B cell (primary cell): Measurements from ENCODE around the gene UGT1A7. TPM values are rescaled to one million over a fixed set of nuclear protein-coding genes. Genes with fewer than 3 reads are reported as not detected.

Source experiments
- ATAC-seq: fragments of 200-7000 bp; cut with Tn5 transposase; one replicate; pipeline ENCODE4 v1.10.0; 2021; ENCODE audit warnings: low read depth, mild to moderate bottlenecking, moderate number of reproducible peaks, moderate library complexity
- CTCF ChIA-PET: fragments of 350-600 bp; sonication (Branson Sonifier 250); formaldehyde crosslinking; loops from one replicate; lab custom pipeline; 2021; ENCODE audit warnings: antibody characterized with exemption, inconsistent platforms; lab: Charles Lee
- POLR2A ChIA-PET: fragments of 350-600 bp; sonication (Branson Sonifier 250); formaldehyde crosslinking; loops from one replicate; lab custom pipeline; 2021; ENCODE audit warnings: antibody characterized with exemption; lab: Charles Lee
- DNase-seq: peaks from one replicate; pipeline ENCODE4 v3.0.0; 2013
- H2AFZ ChIP-seq: 2 replicates; pipeline ENCODE4 v1.6.1; 2012; ENCODE audit warnings: mild to moderate bottlenecking, low read depth, low read length; ENCODE audit not compliant: insufficient read depth, poor library complexity, severe bottlenecking
- H3K27ac ChIP-seq, 2 donors: 1 replicate in 1 of 2; 2 replicates in 1 of 2; pipeline ENCODE4 v1.5.1; 2012 to 2013; ENCODE audit warnings: low read length in 2 of 2, mild to moderate bottlenecking in 2 of 2, moderate library complexity in 1 of 2
- H3K27me3 ChIP-seq, 4 experiments: fragments of 200-600 bp in 1 of 4; sonication (generic) in 1 of 4; replicated peaks in 1 of 4; 1 replicate in 2 of 4; 2 replicates in 2 of 4; pipeline versions ENCODE4 v1.6.1 to v1.7.0; 2013 to 2016; ENCODE audit warnings: low read length in 3 of 4, mild to moderate bottlenecking in 2 of 4, mixed read lengths in 1 of 4, moderate library complexity in 1 of 4; ENCODE audit not compliant: insufficient read depth in 4 of 4, control insufficient read depth in 3 of 4; ENCODE audit errors: control extremely low read depth in 1 of 4
- H3K36me3 ChIP-seq, 2 experiments: replicated peaks in 1 of 2; 1 replicate in 1 of 2; 2 replicates in 1 of 2; pipeline versions ENCODE4 v1.6.1 to v1.7.1; 2013; ENCODE audit warnings: low read length in 1 of 2; ENCODE audit not compliant: insufficient read depth in 2 of 2, control insufficient read depth in 1 of 2; ENCODE audit errors: control extremely low read depth in 1 of 2, extremely low read depth in 1 of 2
- H3K4me1 ChIP-seq, 2 donors: fragments of 200-600 bp in 1 of 2; sonication (generic) in 1 of 2; 1 replicate in 1 of 2; 2 replicates in 1 of 2; pipeline versions ENCODE4 v1.5.1 to v1.6.1; 2013 to 2017; ENCODE audit warnings: low read length in 2 of 2; ENCODE audit not compliant: control insufficient read depth in 2 of 2, insufficient read depth in 2 of 2
- H3K4me2 ChIP-seq: replicated peaks from 2 replicates; pipeline ENCODE3; 2012; ENCODE audit warnings: mild to moderate bottlenecking, low read depth, low read length; ENCODE audit not compliant: poor library complexity, severe bottlenecking
- H3K4me3 ChIP-seq, 5 experiments: fragments of 200-600 bp in 1 of 5; sonication (generic) in 1 of 5; 1 replicate in 3 of 5; 2 replicates in 2 of 5; pipeline versions ENCODE4 v1.5.1 to v1.7.0; 2011 to 2016; ENCODE audit warnings: low read length in 4 of 5, mild to moderate bottlenecking in 4 of 5, low read depth in 2 of 5, control low read depth in 1 of 5, moderate library complexity in 1 of 5; ENCODE audit not compliant: insufficient read depth in 1 of 5; ENCODE audit errors: control extremely low read depth in 1 of 5, extremely low read depth in 1 of 5
- H3K79me2 ChIP-seq: fragments of 200-600 bp; sonication (generic); one replicate; pipeline ENCODE4 v1.6.0; 2016; ENCODE audit warnings: low read length; ENCODE audit not compliant: control insufficient read depth, insufficient read depth
- H3K9ac ChIP-seq: fragments of 200-600 bp; sonication (generic); 2 replicates; pipeline ENCODE4 v1.6.1; 2017; ENCODE audit warnings: mild to moderate bottlenecking, low read length, moderate library complexity
- H3K9me3 ChIP-seq, 3 donors: one replicate each; pipeline versions ENCODE4 v1.6.1 to v1.7.1; 2013; ENCODE audit warnings: low read length in 2 of 3; ENCODE audit not compliant: control insufficient read depth in 2 of 3, insufficient read depth in 1 of 3; ENCODE audit errors: control extremely low read depth in 1 of 3
- H4K20me1 ChIP-seq: 2 replicates; pipeline ENCODE4 v1.6.0; 2012; ENCODE audit warnings: mild to moderate bottlenecking, low read length; ENCODE audit not compliant: insufficient read depth, control insufficient read depth, poor library complexity, severe bottlenecking
- H3K27ac Mint-ChIP-seq: one replicate; pipeline ENCODE4 v1.8.0; 2021; ENCODE audit warnings: mixed read lengths
- H3K27me3 Mint-ChIP-seq: one replicate; pipeline ENCODE4 v1.8.0; 2021; ENCODE audit warnings: mixed read lengths
- H3K4me1 Mint-ChIP-seq: one replicate; pipeline ENCODE4 v1.8.0; 2021; ENCODE audit warnings: mixed read lengths
- H3K4me3 Mint-ChIP-seq: one replicate; pipeline ENCODE4 v1.8.0; 2021; ENCODE audit warnings: mixed read lengths
- H3K9me3 Mint-ChIP-seq: one replicate; pipeline ENCODE4 v1.8.0; 2022; ENCODE audit warnings: mixed read lengths; ENCODE audit not compliant: insufficient read depth
- EZH2 ChIP-seq: IDR thresholded peaks from 2 replicates; pipeline ENCODE4 v1.6.1; 2012; ENCODE audit warnings: borderline replicate concordance, low read depth, mild to moderate bottlenecking, moderate library complexity, low read length; ENCODE audit not compliant: insufficient read depth, poor library complexity, severe bottlenecking
- WGBS: methylation state at CpG from one replicate; pipeline ENCODE4 v1.1.5; 2013; ENCODE audit warnings: missing lambda C conversion rate; ENCODE audit not compliant: insufficient coverage; 5-methylcytosine and 5-hydroxymethylcytosine counted together
- intact Hi-C: fragments of 100-400 bp; cut with micrococcal nuclease; formaldehyde crosslinking; loops from one replicate; pipeline ENCODE4 v1.10.0; 2022
- polyA plus RNA-seq: library from polyadenylated mRNA; depleted of rRNA; stranded (reverse); fragments of >200 nt; gene quantifications from 2 replicates; pipeline ENCODE4 v1.2.3, GENCODE V29; 2012
- total RNA-seq, 2 donors: library from RNA; stranded (reverse); fragments of 120-200 nt in 1 of 2; gene quantifications; 1 replicate in 1 of 2; 2 replicates in 1 of 2; pipeline versions ENCODE4 v1.2.3 to v1.2.4, GENCODE V29; 2013 to 2022
- TF ChIP-seq, protein P1 (sequence below): fragments of 200-600 bp; IDR thresholded peaks from one replicate; pipeline ENCODE4 v1.8.0; 2022; ENCODE audit warnings: antibody characterized with exemption, mild to moderate bottlenecking

UGT1A7 gene
- total and polyA plus RNA-seq, 2 donors (not counting 1 experiment from before 2014, with no cell fraction given): not detected

DNA sequence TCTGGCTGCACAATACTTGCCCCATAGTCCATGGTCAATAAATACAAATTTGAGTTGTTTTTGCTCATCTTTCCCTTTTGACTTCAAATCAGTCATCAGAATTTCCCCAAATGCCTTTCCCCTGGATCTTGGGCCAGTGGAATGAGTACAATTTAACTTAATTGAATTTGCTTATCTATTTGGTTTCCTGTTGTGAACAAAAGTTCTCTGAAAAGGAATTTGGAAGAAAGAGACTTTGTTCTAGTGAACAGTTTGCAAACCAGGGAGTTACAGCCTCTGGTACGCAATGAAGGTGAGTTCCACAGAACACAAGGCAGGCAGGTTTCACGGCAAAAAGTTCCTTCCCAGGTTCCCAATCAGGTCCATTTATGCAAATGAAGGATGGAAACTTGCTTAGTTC is 77.1 kb downstream of the UGT1A7 start:
- H3K27ac ChIP-seq: no peak overlapping the region
- no peak overlapping the region for H3K4me3 ChIP-seq
- Mint-ChIP-seq H3K4me1 (no peaks in the 10 kb centered on the region), H3K9me3 (no peaks in the 10 kb centered on the region), H3K27me3 (peaks cover 26% of the 10 kb centered on the region), H3K4me3 (no peak overlapping the region), H3K27ac (no peak overlapping the region)
- no peaks in the 10 kb centered on the region for H3K79me2 ChIP-seq
- CTCF ChIA-PET: no interaction called here
- no peak for TF ChIP-seq EZH2
- TF ChIP-seq, protein P1, sequence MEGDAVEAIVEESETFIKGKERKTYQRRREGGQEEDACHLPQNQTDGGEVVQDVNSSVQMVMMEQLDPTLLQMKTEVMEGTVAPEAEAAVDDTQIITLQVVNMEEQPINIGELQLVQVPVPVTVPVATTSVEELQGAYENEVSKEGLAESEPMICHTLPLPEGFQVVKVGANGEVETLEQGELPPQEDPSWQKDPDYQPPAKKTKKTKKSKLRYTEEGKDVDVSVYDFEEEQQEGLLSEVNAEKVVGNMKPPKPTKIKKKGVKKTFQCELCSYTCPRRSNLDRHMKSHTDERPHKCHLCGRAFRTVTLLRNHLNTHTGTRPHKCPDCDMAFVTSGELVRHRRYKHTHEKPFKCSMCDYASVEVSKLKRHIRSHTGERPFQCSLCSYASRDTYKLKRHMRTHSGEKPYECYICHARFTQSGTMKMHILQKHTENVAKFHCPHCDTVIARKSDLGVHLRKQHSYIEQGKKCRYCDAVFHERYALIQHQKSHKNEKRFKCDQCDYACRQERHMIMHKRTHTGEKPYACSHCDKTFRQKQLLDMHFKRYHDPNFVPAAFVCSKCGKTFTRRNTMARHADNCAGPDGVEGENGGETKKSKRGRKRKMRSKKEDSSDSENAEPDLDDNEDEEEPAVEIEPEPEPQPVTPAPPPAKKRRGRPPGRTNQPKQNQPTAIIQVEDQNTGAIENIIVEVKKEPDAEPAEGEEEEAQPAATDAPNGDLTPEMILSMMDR: no peak
- DNase-seq (no peak), ATAC-seq (no peak)
- intact Hi-C loops: no loop called here
- H3K4me1 ChIP-seq: no peaks in the 10 kb centered on the region
- 95% methylated on average over 2 of the region's 2 CpGs for WGBS
- no peaks in the 10 kb centered on the region for H4K20me1 ChIP-seq
- no peak overlapping the region for H3K9ac ChIP-seq
- H3K27me3 ChIP-seq: peaks cover 0 to 4% (median 0%) of the 10 kb centered on the region in 4 experiments
- no peak overlapping the region for H3K4me2 ChIP-seq
- no peak overlapping the region for H2AFZ ChIP-seq
- H3K36me3 ChIP-seq: no peaks in the 10 kb centered on the region
- H3K9me3 ChIP-seq: peaks cover 0 to 7% (median 0%) of the 10 kb centered on the region in 3 donors
- POLR2A ChIA-PET: no interaction called here

DNA sequence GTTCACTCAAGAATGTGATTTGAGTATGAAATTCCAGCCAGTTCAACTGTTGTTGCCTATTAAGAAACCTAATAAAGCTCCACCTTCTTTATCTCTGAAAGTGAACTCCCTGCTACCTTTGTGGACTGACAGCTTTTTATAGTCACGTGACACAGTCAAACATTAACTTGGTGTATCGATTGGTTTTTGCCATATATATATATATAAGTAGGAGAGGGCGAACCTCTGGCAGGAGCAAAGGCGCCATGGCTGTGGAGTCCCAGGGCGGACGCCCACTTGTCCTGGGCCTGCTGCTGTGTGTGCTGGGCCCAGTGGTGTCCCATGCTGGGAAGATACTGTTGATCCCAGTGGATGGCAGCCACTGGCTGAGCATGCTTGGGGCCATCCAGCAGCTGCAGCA is 78.3 kb downstream of the UGT1A7 start, which contains the start of gene UGT1A1:
Gene UGT1A1, plus strand, starts transcription at position 228 of the 400 bp plus-strand sequence. Its CDS starts 18 bp downstream, at position 246.
- no peak within 1 kb of the TSS for H3K4me3 Mint-ChIP-seq
- Histone ChIP-seq H3K79me2 (no peaks in the 10 kb centered on the region), H3K9ac (no peak within 1 kb of the TSS), H3K4me2 (no peak within 1 kb of the TSS), H3K4me1 (no peaks in the 10 kb centered on the region), H3K9me3 (peaks cover 0 to 3% (median 0%) of the 10 kb centered on the region in 3 donors), H3K27me3 (peaks cover 0 to 4% (median 0%) of the 10 kb centered on the region in 4 experiments), H4K20me1 (no peaks in the 10 kb centered on the region), H3K4me3 (no peak within 1 kb of the TSS), H3K36me3 (no peaks in the 10 kb centered on the region), H2AFZ (no peak within 1 kb of the TSS), H3K27ac (no peak within 1 kb of the TSS)
- intact Hi-C loops: no loop called here
- no peaks in the 10 kb centered on the region for H3K9me3 Mint-ChIP-seq
- H3K27me3 Mint-ChIP-seq: peaks cover 31% of the 10 kb centered on the region
- ATAC-seq (no peak), DNase-seq (no peak)
- no peak within 1 kb of the TSS for H3K27ac Mint-ChIP-seq
- ChIA-PET CTCF (no interaction called here), POLR2A (no interaction called here)
- TF ChIP-seq, protein P1: no peak
- no peak for TF ChIP-seq EZH2
- H3K4me1 Mint-ChIP-seq: no peaks in the 10 kb centered on the region
- 95% methylated on average over 3 of the region's 6 CpGs for WGBS
